HG03571 (cell line): ENCODE results near the gene PDIA3.
"Not testable (repeated sequence)": the region's sequence is repeated elsewhere in the genome, so short reads cannot be mapped to it uniquely, and the experiment has no call there.

Source experiments
- ATAC-seq: cut with Tn5 transposase; IDR thresholded peaks from one replicate; pipeline ENCODE4 v1.9.1; 2021; ENCODE audit not compliant: unreplicated experiment

The PDIA3 gene

GRCh38 chr15:43746245-43746902 lies at the start of gene PDIA3:
TSS of gene PDIA3 (plus strand) at chr15:43746438. CDS start at chr15:43746540, 102 bp downstream.
- peak; percentile 60 for ATAC-seq

GRCh38 chr15:43702174-43702573 lies 44.1 kb upstream of the PDIA3 start:
- no peak for ATAC-seq

DNA sequence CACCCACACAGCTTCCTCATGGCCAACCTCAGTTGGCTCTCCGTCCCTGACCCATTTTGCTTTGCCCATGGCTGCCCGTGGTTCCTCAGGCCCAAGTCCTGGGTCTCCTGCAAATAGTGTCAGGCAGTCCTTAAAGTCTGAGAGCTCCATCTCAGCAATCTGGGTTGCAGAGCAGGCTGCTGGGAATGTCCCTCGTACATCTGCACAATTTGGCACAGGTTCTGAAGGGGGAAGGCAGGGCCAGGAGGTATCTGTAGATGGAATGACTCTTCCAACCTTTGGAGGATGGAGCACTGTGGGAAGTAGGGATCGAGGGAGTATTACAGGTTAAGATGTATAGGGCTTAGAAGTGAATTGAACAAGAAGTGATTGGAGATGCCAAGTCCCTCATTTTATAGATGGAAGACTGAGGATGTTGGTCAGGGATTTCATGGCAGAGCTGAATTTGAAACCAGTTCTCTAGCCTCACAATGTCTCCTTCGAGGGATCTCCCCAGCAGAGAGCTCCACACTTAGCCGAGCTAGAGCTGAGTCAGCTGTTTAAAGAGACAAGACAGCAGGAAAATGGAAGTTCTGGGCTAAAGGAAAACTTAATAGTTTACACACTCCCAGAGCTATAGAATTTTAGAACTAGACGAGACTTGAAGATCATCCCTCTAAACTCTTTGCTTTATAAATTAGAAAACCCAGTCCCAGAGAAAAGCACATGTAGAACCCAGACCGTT lies 43.4 kb upstream of the PDIA3 start:
- ATAC-seq: no peak

GRCh38 chr15:43710431-43711131 lies 35.7 kb upstream of the PDIA3 start:
- ATAC-seq: not testable (repeated sequence)

DNA sequence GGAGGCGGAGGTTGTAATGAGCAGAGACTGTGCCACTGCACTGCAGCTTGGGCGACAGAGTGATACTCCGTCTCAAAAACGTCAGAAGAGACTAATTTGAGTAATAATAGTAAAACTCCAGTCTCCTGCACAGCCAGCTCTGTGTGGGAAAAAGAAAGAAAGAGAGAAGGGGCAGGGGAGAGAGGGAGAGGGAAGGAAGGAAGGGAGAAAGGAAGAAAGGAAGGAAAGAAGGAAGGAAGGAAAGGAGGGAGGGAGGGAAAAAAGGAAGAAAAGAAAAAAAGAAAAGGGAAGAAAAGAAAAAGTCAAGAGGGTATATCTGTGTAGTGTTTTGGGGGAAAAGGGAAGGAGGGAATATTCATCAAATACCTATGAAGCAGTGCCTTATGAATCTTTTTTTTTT lies 23.1 kb upstream of the PDIA3 start:
- no peak for ATAC-seq

- not testable (repeated sequence) for ATAC-seq
These were observed 19.9 kb upstream of the PDIA3 start for GRCh38 chr15:43726306-43726705.

DNA sequence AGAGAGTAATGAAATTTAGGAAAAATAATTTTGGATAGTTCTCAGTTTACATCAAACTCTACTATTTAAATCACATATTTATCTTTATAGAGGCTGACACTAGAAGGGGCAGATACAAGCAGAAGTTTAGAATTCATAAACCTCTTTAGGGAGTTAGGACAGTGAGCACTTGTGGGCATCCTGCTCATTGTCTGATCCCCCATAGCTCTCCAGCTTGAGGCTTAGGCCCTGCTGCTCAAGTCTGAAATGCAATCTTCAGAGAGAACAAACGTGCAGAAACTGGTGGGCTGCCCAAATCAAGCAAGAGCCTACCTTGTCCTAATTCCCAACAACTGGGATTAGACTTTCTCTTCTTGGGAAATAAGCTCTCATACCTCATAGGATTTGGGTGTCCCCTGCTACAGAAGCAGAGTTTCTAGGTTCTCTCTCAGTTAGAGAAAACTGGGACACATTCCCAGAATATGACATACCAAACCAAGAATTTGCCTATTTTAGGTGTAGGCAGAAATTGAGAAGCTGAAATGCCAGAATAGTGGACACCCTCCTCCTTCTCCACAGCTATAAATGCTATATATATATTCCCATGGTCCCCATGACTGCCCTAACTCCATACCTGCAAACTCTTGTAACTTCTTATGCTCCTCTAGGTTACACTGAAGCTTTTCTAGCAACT lies 18.0 kb upstream of the PDIA3 start:
- not testable (repeated sequence) for ATAC-seq

DNA sequence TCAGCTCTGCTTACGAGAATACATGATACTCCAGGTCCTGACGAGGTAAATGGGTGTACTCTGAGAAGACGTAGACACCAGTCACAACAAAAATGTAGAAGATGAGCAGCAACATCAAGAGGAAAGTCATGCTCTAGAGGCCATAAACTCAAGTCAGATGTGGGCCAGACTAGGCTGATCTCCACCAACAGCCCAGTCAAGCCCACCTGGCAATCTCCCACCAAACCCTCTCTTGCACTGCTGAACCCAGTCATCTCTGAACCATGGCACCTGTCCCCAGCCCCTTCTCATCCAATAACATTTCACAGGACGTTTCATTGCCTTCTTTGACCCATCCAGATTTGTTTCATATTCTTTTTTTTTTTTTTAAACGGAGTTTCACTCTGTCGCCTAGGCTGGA lies 10.8 kb upstream of the PDIA3 start:
- ATAC-seq: no peak

- ATAC-seq: not testable (repeated sequence)
These were observed 668 bp downstream of the PDIA3 start for GRCh38 chr15:43746903-43747309.

GRCh38 chr15:43748376-43748775 lies 2.1 kb downstream of the PDIA3 start:
- no peak for ATAC-seq

- ATAC-seq: no peak
These were observed 3.6 kb downstream of the PDIA3 start for GRCh38 chr15:43749690-43750345.

DNA sequence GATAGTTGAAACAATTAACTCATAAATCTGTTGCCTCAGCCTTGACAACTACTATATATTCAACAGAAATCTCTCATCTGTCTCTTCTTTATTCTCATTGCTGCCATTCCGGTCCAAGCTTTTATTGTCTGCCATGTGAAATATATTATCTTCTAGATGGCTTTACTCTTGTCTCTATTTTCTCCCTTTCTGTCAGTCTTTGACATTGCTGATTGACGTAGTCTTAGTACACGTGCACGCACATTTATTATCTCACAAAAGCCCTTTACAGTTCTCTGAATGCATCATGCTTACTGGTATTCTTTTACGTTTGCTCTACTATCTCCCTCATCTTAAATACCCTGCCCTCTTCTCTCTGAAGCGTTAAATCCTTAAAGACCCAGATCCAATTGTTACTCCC lies 5.6 kb downstream of the PDIA3 start:
- no peak for ATAC-seq

DNA sequence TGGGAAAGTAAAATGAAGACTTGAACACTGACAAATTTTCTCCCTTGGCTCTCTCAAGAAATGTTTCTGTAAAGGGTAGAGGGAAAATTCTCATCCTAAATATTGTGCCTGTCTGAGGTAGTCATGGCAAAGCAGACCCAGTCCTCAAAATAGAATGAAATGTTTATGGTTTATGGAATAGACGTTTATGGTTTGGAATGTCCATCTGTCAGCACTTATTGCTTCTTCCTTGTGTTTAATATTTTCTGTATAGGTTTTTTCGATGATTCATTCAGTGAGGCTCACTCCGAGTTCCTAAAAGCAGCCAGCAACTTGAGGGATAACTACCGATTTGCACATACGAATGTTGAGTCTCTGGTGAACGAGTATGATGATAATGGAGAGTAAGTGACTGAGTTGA lies 16.6 kb downstream of the PDIA3 start:
- ATAC-seq: no peak

DNA sequence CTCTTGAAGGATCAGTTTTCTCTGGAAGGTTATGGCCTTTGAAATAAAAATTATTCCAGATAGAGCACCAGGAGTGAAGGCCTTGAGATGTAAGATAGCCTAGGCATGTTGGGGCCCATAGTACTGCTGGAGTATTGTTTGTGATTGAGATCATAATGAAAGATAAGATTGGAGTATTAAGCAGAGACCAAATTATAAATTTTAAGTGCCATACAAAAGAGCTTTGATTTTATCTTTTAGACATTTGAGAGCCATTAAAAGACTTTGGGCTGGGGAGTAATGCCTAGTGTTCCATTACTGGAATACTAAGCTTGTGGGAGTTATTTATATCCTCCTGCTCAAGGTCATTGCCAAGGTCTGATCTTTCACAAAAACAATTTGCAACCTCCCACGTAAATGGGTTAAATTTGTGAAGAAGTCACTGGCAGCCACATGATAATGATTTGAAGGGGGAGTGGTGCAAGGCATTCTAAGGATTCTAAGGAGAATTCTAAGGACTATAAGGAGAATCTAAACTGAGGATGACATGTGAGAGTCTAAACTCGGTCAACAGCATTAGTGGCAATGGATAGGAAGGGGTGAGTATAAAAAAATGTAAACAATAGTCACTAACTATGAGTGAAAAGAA lies 17.7 kb downstream of the PDIA3 start:
- no peak for ATAC-seq

- no peak for ATAC-seq
These were observed 23.5 kb downstream of the PDIA3 start for GRCh38 chr15:43769584-43770228.

DNA sequence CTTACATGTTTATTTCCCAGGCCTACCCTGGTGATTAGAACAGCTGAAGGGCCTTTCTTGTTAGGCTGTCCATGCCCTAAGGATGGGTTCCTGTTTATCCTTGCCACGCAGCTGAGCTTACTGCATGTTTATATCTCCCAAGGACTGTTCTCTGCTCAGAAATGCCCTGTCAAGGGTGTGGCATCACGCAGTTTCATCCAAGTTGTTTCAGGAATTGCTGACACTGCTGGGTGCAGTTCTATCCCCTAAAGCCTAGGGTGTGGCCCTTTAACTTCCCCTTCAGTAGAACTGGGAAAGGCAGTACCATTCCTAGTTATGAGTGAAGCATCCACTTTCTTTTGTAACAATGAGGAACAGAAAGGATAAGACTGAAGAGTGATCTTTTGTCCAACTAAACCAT lies 25.6 kb downstream of the PDIA3 start:
- no peak for ATAC-seq

- ATAC-seq: no peak
These were observed 26.4 kb downstream of the PDIA3 start for GRCh38 chr15:43772624-43773023.

GRCh38 chr15:43774062-43774461 lies 27.8 kb downstream of the PDIA3 start:
- ATAC-seq: no peak

GRCh38 chr15:43775411-43775965 lies 29.2 kb downstream of the PDIA3 start:
- ATAC-seq: no peak
